GM18499 (cell line): ENCODE data around the gene PDE7B.
"Not testable (repeated sequence)": the region's sequence is repeated elsewhere in the genome, so short reads cannot be mapped to it uniquely, and the experiment has no call there.

ENCODE experiments used
- ATAC-seq: cut with Tn5 transposase; IDR thresholded peaks from one replicate; pipeline ENCODE4 v1.9.1; 2021; ENCODE audit warnings: moderate number of reproducible peaks; ENCODE audit not compliant: insufficient read depth, unreplicated experiment

Gene PDE7B

GRCh38 chr6:136134751-136135150 lies 283.2 kb downstream of the PDE7B start:
- ATAC-seq: no peak

DNA sequence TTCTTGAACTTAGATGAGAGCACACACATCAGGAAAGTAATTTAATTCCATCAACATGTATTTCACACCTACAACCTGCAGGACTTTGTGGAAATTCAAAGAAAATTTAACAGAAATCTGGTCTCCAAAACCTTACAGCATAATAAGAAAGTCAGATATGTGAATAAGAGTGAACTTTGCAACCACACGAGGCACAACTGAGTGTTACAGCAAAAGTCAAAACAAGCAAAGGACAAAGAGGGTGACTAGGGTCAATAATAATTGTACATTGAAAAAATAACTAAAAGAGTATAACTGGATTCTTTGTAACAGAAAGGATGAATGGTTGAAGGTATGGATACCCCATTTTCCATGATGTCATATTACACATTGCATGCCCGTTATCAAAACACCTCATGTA lies 284.8 kb downstream of the PDE7B start:
- ATAC-seq: no peak

GRCh38 chr6:136137008-136137692 lies 285.6 kb downstream of the PDE7B start:
- no peak for ATAC-seq

- ATAC-seq: no peak
These were observed 286.4 kb downstream of the PDE7B start for GRCh38 chr6:136137739-136138402.

- ATAC-seq: not testable (repeated sequence)
These were observed 287.6 kb downstream of the PDE7B start for GRCh38 chr6:136139111-136139510.

DNA sequence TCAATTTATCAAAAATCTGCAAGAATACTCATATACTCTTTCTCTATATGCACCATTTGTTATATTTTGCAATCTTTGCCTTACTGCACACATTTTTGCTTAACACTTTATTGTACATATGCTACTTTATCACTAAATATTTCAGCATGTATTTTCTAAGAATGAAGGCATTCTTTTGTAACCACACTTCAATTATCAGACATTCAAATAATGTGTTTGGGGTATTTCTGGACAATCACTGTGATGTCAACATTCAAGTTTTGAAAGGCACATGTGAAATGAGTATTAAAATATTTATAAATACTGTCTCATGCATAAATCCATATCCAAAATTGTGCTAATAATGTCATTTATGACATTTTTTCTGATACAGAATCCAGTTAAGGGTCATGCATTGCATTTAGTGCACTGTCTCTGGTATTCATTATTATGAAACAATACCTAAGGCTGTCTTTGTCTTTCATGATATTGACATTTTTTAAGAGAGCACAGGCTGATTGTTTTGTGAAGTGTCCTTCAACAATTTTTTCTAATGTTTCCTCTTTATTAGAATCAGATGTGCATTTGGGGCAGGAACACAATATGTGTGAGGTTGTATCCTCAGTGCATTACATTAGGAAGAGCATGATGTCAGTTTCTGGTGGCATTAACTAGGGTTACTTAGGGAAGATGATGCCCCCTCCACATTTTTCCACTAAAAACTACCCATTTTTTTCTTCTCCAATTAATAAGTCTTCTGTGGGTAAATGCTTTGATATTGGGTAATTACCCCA lies 292.9 kb downstream of the PDE7B start:
- no peak for ATAC-seq

DNA sequence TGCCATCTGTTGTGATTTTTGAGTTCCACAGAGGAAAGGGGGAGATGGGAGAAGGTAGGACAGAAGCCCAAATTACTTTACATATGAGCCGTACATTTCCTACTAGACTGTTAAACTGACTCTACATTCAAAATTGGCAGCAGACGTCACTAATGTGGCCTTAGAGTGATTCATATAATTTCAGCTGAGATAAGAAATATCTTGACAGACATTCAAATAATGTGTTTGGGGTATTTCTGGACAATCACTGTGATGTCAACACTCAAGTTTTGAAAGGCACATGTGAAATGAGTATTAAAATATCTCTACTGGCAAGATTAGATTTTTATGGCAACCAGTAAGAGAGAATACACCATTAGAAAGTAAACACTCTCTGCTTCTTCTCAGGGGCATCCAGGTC lies 294.6 kb downstream of the PDE7B start:
- no peak for ATAC-seq

GRCh38 chr6:136147342-136147741 lies 295.8 kb downstream of the PDE7B start:
- no peak for ATAC-seq

GRCh38 chr6:136148051-136148450 lies 296.6 kb downstream of the PDE7B start:
- no peak for ATAC-seq

DNA sequence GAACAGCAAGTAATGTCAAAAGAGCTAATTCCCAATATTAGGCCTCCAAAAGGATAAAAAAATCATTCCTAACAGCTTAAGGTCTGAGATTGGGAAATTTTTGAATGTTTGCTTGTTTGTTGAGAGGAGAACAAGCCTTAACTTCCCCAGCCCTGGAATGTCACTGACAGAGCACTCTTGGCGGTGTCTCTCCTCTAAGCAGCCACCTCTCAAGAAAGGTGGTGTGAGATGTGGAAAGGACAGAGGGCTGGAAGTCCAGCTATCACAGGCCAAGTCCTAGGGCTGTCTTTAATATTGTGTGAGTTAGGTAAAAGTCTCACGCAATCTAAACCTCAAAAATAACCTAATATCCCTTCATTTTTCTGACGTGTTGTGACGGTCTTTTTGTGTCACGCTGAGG lies 297.0 kb downstream of the PDE7B start:
- no peak for ATAC-seq

DNA sequence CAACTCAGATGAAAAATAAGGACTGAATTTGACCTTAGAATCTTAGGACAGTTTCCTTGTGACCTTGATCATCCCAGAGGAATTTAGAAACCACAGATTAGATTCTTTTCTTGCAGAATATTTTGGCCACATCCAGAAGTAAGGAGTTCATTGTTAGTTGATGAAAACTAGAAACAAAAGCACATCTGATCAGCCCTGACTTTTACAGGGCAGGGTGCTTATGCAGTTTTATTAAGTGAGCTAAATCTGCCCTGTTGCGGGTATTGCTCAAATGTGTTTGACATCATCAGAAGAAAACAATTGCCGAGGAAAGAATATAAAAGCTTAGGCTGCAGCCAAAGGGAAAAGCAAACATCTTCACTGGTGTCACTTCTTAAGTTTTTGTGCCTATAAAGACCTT lies 297.8 kb downstream of the PDE7B start:
- no peak for ATAC-seq

DNA sequence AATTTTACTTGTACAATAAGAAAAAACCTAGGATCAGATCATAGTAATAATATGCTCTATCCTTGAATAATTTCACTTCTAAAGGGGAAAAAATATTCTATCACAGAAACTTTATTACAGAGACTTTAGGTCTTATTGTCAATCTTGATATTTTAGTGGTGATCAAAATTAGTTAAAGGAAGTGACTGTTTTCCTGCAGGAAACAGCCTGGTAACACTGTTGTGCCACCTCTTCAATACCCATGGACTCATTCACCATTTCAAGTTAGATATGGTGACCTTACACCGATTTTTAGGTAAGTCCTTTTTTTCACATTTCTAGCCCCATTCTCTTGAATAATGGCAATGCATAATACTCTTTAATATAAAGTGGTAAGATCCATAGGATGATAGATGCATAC lies 299.5 kb downstream of the PDE7B start:
- ATAC-seq: no peak

GRCh38 chr6:136153707-136154375 lies 302.3 kb downstream of the PDE7B start:
- ATAC-seq: no peak

DNA sequence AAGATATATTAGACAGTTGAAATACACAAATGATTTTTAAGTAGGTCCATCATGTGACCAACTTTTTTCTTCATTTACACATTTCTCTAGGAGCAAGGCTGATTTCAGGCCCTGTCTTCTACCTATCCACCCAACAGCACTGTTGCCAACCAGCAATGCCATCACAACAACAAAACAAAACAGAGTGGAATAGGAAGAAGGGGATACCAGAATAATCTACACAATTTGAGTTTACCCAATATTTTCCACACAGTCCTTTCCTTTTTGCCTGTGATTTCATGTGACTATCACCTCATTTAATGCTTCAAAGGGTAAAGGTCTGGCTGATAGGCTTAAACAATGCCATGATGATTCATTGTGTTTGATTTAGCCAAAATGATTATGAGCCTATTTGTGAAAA lies 303.7 kb downstream of the PDE7B start:
- no peak for ATAC-seq

DNA sequence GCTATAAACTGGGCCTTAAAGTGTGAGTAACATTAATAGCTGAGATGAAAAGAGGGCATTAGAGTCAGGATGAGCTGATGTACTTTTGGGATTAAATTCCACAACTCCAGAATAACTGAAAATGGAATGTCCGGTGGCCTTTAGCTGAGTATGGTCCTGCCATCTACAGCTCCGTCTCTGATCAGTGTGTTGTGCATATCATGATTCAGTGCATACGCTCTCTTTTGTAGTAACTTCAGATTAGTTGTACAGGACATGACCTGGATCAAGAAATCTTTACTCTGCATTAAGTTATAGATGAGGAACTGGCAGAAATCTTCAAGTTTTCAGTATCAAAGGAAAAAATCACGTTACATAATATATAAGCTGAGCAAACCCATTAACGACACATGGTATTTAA lies 306.2 kb downstream of the PDE7B start:
- no peak for ATAC-seq

DNA sequence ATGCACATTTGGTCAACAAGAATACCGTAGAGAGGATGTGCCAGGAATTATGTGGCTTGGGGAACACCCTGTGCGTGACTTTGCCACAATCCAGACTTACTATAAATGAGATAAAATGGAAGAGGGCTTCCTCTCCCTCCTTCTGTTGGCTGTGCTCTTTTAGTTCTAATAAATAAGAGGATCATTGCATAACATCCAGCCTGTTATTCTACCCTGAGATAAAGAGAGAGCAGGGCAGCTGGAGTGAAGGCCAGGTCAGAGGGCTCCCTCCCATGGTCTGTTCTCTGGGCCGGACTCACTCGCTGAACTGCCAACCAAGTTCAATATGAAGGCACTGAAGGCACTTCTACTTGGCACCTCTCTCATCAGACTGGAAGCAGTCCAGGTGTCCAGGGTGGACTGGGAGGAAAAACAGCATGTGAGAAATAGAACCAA lies 306.9 kb downstream of the PDE7B start:
- no peak for ATAC-seq

DNA sequence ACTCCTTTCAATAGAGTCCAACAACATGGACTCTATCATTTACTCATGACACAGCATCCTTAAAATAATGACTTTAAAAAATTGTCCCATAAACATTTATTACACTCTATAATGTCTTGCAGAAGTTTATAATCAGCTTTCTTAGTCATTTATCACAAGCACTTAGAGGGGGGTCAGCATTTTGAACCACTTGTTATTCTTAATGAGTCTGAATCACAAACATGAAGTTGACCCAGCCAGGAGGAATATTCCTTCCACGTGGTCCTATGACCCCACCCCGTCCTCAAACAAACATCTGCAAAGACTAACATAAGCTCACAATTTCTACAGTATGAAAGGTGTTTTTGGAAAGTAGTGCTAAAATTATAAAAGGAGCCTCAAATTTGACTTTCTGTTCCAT lies 307.5 kb downstream of the PDE7B start:
- no peak for ATAC-seq

GRCh38 chr6:136160250-136160649 lies 308.7 kb downstream of the PDE7B start:
- no peak for ATAC-seq

- ATAC-seq: no peak
These were observed 310.4 kb downstream of the PDE7B start for GRCh38 chr6:136161950-136162349.

DNA sequence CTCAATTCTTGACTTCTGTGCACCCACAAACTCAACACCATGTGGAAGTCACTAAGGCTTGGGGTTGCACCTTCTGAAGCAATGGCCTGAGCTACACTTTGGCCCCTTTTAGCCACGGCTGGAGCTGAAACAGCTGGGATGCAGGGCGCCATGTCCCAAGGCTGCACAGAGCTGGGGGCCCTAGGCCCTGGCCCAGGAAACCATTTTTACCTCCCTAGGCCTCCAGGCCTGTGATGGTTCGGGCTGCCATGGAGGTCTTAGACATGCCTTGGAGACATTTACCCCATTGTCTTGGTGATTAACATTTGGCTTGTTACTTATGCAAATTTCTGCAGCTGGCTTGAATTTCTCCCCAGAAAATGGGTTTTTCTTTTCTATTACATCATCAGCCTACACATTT lies 311.8 kb downstream of the PDE7B start:
- ATAC-seq: no peak

- ATAC-seq: no peak
These were observed 315.3 kb downstream of the PDE7B start for GRCh38 chr6:136166815-136167214.
